Left forelimb (tissue), 1 donor: Measurements from ENCODE around the gene ZC3H12D.
"Not testable (repeated sequence)": the region's sequence is repeated elsewhere in the genome, so short reads cannot be mapped to it uniquely, and the experiment has no call there.

ENCODE experiments used
- DNase-seq: peaks from one replicate; pipeline ENCODE4 v3.0.0-alpha.2; 2018; ENCODE audit warnings: low spot score

The ZC3H12D gene

DNA sequence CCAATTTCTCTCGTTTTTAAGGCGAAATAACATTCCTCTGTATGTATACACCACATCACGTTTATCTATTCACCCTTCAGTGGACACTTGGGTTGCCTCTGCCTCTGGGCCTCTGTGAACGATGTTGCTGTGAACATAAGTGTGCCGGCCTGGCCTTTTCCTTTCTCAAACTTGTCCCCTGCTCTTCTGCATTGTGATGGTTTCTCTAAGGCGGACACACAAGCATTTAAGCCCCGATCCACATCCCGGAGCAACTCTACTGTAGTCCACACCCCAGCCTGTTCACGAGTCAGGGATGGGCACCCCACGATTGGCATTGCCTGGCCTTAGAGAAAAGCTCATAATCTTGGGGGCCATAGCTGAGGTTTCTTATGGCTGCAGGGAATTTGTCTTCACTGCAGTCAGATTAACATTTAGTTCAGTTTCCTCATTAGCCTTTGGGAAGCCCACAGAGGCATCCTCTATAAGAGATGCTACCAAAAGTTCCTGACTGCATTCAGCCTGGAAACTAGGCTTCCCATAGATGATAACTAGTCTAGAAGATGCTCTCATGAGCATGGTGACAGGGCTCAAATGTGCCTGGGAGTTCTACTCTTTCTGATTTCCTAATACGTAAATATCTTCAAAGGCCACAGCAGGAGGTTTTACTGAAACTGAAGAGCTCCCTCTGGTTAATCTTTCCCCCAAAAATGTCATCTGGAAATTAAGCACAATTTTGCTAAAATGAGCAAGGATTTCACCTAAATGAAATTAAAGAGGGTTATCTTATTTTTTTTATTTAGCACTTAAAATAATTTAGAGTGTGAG is 762 bp downstream of the ZC3H12D start:
- no peak for DNase-seq

DNA sequence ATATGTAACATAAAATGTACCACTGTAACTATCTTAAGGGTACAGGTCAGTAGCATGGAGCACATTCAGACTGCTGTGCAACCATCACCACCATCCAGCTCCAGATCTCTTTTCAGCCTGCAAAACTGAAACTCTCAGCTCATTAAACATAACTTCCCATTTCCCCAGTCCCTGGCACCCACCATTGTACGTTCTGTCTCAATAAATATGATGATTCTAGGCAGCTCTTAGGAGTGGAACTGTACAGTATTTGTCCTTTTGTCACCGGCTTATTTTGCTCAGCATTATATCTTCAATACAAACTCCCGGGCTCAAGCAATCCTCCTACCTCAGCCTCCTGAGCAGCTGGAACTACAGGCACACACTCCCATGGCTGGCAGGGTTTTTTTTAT is 1.5 kb downstream of the ZC3H12D start:
- DNase-seq: no peak

DNA sequence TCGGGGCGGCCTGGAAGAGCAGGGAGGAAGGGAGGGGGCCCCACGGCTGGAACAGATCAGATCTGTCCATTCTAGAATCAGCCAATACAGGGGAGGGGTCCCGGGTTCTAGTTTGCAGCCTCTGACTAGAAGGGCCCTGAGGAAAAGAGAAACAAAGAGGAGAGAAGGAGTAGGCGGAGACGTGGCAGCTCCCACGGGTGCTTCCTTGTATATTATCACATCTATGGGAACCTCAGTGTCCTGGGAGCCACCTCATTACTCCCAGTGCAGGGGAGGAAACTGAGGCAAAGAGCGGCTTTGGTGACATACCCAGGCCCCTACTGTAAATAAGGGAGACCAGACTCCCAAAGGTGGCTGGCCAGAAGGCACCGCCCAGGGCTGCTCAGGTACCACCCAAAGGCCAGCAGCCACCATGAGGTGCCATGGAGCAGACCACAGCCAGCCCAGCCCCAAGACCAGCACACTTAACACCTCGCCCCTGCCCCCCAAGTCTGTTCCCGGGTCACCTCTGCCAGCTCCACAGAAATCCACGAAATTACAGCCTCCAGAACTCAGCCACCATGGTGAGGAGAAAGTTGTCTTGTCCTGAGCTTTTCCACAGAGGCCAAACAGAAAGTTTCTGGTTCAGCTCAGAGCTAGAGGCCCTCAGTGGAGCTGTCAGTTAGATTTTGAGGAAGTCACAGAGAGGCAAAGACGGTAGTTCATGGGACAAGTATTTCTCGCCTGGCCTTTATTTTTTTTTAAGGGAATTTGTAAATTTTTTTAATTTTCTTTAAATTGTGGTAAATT is 2.1 kb downstream of the ZC3H12D start:
- DNase-seq: no peak

DNA sequence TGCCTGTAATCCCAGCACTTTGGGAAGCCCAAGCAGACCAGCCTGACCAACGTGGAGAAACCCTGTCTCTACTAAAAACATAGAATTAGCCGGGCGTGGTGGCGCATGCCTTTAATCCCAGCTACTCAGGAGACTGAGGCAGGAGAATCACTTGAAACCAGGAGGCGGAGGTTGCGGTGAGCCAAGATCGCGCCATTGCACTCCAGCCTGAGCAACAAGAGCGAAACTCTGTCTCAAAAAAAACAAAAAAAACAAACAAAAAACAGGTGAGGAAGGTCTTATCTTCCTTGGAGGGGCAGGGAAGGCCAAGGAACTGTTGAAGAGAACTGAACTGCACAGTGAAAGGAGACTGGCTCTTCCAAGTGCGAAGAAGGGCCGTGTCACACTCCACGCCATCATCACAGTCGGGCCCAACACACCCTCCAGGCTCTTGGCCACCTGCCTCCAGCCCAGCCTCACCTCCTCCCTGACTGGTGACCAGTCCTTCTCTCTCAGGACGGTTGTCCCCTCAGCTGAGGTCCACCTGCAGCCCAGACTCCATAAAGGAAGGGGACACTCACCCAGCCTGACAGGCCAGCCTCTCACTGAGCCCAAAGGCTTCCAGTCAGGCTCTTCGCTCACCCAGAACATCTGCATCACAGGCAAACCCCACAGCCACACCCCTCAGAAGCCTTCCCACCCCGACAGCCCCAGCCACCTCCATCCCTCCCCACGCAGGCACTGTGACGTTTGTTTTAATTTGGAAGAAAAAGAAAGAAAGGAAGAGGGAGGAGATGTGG is 4.1 kb downstream of the ZC3H12D start:
- DNase-seq: no peak

DNA sequence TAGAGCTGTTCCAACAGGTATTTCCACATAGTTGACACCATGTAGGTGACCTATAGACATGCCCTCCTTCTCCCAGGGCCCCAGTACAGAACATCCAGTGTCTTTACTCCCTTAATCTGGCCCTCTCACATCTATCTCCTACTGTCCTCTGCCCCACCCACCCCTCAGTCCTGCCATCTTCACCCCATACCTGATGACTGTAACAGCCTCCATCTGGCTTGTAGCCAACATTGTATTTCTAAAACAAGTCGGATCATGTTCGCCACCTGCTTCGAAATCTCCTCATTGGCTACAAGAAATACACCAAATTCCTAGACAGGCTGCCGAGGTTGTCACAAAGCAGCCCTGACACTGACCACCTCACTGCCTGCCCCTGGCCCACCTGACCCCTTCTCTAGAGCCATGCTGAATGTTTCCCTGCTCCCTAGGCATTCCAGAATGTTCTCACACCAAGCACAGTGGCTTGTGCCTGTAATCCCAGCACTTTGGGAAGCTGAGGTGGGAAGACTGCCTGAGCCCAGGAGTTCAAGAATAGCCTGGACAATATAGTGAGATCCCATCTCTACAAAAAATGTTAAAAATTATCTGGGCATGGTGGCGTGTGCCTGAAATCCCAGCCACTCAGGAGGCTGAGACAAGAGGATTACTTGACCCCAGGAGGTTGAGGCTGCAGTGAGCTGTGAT is 6.0 kb downstream of the ZC3H12D start:
- no peak for DNase-seq

DNA sequence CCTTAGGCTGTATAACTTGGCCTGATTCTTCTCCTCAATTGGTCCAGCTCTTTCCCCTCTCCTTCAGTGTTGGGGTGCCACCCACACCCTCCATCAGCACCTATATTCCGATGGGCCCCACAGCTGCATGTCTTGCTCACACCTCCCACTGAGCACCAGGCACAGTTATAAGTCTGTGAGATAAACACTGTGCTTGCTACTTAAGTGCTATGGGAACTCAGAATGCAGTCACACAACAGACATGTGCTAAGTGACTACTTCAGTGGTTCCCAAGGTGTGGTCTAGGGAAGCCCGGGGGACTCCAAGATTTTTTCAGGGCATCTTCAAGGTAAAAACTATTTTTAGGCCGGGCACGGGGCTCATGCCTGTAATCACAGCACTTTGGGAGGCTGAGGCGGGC is 7.3 kb downstream of the ZC3H12D start:
- DNase-seq: no peak

DNA sequence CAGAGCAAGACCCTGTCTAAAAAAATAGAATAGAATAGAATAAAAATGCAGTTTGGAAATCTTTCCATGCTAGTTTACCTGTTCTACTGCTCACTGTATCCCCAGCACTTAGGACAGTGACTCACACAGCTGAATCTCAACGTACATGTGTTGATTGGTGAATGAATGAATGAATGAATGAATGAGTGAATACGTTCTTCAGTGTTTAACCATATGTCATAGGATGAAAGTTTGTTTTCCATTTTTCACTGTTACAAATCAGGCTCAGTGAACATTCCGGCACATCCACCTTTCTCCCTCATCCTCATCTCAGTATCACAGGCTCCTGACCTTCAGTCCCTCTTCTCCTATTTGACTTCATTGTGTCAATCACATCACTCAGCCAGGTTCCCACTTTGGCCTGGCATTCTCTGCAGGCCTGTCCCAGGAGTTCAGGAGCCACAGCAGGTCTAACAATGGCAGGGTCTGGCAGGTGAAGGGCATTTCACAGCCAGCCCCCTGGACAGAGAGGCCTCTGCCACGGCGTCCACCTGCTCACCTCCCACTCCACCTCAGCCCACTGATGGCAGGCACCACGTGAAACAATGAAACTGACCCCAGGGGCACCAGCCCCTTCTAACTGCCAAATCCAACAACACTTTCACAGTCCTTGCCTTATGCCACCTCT is 7.9 kb downstream of the ZC3H12D start:
- no peak for DNase-seq

DNA sequence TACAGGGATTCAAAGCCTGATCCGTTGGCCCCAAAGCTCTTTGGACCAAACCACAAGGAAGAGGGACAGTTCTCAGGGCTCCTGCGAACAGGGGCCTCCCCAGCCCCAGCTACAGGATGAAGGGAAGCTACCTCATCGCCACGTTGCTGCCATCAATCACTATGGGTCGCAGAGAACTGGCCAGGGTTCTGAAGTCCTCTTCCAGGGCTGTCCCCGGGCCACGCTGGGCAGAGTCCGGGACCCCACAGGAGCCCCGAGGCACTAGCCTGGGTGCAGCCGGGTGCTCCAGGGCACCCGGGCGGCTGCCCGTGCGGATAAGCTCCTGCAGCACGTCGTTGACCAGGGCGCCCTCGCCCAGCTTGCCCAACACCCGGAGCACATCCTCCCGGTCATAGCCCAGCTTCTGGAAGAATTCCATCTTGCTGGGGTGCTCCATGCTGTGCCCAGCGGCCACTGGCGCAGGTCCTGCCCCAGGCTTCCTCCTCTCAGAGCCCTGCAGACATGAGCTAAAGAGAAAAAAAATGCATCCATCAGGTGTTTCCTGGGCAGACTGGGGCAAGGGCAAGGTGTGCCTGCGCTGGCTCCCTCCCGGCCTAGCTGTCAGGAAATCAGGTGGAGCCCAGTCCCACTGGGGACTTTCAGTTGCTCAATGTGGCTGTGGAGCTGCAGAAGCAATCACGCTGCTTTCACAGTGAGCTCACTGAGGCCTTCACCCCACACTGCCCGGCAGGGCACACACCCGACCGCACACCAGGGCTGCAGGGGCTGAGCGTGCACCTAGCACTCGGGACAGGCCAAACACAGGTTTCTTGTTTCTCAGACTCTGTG is 10.5 kb downstream of the ZC3H12D start:
- no peak for DNase-seq

DNA sequence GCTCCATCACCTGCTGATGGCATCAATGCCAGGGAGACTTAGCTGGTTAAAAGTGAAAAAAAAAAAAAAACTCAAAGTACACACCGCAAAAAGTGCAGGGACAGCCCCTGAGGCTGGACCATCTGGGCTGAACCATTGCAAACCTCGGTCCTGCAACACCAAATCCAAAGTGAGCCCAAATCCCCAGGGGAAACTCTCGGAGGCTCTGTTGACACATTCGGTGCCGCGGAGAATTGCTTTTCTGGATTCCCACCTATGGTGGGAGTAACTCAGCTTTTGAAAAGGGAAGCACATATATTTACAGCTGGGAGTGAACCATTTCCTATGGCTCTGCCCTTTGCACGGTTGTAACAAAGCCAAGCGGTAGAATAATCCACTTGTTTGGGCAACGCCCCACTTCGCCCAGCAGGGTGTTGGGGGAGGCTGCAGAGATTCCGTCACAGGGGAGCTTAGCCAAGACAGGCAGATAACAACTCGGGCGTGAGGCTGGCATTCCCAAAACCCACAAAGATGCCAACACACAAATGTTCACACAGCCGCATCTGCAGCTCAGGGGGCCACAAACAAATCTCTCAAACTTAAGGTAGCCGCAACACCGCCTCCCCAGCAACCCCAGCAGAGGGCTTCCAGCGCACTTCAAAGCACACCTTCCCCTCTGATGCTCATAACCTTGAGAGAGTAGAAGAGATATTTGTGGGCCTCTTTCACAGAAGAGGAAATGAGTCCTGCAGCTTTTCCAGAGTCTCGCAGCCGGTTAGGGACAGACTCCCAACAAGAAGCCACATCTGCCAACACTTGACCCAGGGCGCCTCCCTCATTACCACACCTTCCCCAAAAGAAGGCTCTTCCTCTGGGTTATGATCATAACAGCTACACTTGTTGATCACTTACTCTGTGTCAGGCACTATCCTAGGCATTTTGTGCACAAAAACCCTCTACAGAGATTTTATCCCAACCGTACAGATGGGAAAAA is 11.4 kb downstream of the ZC3H12D start:
- DNase-seq: no peak

DNA sequence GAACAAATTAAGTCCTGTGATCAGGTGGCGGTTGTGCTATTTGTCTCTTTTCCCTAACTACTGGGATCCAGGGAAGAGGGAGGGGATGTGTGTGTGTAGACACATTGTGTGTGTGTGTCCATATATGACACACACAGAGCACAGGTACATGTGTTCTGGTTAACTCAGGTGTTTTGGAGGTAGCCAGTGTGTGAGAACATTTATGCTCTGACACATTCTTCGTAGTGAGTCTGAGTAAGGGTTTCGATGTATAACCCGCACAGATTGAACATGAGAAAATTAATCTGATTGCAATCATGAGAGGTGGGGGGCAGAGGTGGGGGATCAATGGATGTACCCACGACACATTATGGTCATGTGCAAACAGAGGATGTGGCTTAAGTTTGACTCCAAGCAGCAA is 12.6 kb downstream of the ZC3H12D start:
- DNase-seq: no peak

DNA sequence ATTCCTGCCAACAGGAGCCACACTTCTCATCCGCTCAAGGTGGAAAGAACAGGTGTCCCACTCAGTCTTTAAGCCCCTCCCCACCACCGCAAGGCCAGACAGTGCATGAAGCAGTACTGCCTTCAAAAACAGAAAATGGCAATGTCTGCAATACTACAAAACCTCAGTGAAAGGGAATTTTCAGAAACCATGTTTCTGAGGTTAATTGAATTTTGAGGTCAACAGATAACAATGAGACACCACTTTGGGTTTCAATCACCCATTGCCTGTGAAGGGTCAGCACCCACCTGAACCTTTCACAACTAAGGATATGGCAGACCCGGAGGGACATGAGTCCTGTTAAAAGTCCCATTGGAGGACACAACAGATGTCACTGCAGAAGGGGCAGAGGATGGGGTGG is 13.0 kb downstream of the ZC3H12D start:
- no peak for DNase-seq

DNA sequence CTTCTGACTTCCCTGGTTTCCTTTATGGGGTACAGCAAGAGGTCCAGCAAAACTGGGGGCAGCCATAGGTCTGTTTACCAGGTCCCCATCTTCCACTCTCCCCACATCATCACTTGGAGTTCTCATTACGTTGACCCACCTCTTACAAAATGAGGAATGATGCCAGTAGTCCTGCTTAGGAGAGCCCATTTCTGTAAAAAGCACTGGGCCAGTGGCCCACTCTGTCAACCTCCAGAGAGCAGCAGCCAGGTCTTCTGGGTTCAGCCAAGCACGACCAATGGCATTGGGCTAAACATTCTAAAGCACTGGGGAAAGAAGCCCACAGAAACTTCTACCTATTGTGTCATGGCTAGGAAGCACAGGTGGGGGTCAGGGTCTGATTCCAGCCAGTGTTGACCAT is 13.9 kb downstream of the ZC3H12D start:
- no peak for DNase-seq

DNA sequence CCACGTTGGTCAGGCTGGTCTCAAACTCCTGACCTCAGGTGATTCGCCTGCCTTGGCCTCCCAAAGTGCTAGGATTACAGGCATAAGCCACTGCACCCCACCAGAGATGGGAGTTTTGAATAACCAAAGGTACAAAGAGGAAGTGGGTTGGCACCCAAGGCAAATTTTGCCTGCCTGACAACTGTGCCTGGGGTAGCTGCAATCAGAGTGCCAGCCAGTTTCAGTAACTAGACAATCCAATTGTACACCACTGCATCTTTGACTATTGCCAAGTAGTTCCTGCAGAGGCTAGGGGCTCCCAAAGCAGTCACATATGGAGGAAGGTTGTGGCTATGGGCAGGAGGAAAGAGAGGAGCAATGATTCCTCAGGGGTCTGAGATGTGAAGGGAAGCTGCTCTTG is 16.6 kb downstream of the ZC3H12D start:
- no peak for DNase-seq

DNA sequence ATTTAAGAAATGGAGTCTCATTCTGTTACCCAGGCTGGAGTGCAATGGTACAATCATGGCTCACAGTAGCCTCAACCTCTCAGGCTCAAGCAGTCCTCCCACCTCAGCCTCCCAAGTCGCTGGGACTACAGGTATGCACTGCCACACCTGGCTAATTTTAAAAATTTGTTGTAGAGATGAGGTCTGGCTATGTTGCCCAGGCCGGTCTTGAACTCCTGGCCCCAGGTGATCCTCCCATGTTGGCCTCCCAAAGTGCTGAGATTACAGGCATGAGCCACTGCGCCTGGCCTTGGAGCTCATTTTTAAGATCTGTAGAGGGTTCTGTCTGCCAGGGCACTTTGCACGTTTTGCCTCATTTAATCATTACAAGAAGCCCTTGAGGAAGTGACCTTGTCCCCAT is 17.5 kb downstream of the ZC3H12D start:
- DNase-seq: no peak

DNA sequence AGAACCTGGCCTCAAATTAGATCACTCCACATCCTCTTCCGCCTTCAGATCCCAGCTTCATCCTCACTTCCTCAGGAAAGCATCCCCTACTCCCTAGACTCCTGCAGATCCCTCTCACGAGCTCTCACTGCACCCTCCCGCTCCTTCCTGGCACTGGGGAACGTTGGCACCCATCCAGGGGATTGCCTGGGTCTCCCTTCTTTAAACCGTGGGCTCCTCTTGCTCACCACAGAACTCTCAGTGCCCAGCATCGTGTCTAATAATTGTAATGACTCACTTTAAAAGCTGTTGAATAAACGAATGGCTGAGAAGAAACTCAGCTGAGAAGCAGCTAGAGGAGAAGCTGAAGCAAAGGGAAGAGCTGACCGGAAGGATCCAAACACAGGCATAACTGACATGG is 20.4 kb downstream of the ZC3H12D start:
- DNase-seq: no peak

DNA sequence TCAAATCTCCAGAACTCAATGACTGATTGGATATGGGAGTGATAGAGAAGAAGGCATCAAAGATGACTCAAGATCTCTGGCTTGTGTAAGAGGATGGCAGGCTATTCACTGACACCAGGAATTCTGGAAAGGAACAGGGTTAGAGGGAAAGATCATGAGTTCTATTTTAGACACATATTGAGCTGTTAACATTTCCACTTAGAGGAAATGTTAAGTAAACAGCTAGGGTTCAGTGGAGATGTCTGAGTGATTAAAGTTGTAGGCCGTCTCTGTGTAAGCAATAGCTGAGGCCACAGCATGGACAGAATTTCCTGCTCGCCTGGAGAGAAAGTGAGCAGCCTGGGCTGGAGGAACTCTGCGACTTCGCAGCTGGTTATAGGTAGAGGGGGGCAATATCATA is 21.0 kb downstream of the ZC3H12D start:
- no peak for DNase-seq

DNA sequence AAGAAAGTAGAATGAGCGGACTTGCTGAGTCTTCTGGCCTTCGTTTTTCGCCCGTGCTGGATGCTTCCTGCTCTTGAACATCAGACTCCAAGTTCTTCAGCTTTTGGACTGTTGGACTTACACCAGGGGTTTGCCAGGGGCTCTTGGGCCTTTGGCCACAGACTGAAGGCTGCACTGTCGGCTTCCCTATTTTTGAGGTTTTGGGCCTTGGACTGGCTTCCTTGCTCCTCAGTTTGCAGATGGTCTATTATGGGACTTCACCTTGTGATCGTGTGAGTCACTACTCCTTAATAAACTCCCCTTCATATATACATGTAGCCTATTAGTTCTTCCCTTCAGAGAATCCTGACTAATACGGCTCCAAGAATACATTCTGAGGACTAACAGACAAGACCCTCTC is 22.1 kb downstream of the ZC3H12D start:
- DNase-seq: not testable (repeated sequence)

DNA sequence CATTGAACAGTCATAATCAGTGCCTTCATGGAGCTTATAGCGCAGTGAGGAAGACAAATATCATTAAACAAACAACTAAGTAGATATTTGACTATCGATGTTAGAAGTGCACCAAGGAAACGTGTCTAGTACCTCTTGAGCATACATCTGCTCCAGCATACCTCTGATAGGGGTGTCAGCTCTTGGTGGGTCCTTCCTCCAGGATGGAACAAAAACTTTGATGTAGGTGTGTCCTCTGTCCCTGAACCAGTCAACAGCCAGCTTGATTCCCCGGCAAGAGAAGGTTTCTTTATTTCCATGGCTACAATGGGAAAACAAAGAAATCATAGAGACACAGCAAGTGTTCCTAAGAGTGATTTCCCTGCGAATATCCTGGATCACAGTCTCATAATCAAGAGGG is 23.1 kb downstream of the ZC3H12D start:
- DNase-seq: no peak

DNA sequence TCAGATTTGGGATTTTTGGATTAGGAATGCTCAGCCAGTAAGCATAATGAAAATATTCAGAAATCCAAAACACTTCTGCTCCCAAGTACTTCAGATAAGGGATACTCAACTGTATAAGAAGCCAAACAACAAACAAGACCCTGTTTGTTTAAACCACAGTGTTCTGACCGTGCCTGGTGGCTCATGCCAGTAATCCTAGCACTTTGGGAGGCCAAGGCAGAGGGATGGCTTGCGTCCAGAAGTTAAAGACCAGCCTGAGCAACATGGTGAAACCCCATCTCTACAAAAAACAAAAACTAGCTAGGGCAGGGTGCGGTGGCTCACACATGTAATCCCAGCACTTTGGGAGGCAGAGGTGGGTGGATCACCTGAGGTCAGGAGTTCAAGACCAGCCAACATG is 24.6 kb downstream of the ZC3H12D start:
- not testable (repeated sequence) for DNase-seq

DNA sequence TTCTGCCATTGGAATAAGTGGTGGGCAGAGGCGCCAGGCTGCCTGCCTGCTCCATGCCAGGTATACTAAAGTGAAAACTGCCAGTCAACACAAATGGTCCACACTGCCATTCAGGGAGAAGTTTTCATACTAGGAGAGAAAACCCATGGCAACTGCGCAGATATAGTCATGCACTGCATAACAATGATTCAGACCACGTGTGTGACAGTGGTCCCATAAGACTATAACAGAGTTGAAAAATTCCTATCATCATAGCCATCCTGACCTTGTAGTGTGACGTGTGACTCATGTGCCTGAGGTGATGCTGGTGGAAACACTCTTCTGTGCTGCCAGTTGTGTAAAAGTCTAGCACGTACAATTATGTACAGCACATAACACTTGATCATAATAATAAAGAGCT is 25.1 kb downstream of the ZC3H12D start:
- no peak for DNase-seq
